MCF 10A (cell line): ENCODE measurements around the gene UNC5A. TPM values are rescaled to one million over a fixed set of nuclear protein-coding genes. Genes with fewer than 3 reads are reported as not detected.

Experiments used
- BruUV-seq: library from RNA; stranded (reverse); fragments of 400-500 nt; replicated peaks from 2 replicates; lab custom pipeline; 2021; lab: Mats Ljungman, UMichigan
- CTCF ChIA-PET: fragments of 300-600 bp; sonication (Branson Sonifier 250); formaldehyde crosslinking; extraction: SDS; loops from one replicate; lab custom pipeline; 2021; ENCODE audit warnings: antibody characterized with exemption, inconsistent platforms; lab: Yijun Ruan, JAX
- POLR2A ChIA-PET: fragments of 300-600, 350-650 bp; sonication (Branson Sonifier 250); formaldehyde crosslinking; extraction: SDS; loops from one replicate; lab custom pipeline; 2020; ENCODE audit warnings: antibody characterized with exemption, inconsistent platforms; lab: Yijun Ruan, JAX
- DNase-seq: peaks from one replicate; pipeline ENCODE4 v3.0.0-alpha.2; 2018; ENCODE audit not compliant: unreplicated experiment
- H3K27ac Mint-ChIP-seq: one replicate; pipeline ENCODE4 v1.8.0; 2022; ENCODE audit warnings: mild to moderate bottlenecking, low read depth, mixed read lengths; ENCODE audit not compliant: unreplicated experiment
- H3K27me3 Mint-ChIP-seq: one replicate; pipeline ENCODE4 v1.8.0; 2022; ENCODE audit warnings: mixed read lengths; ENCODE audit not compliant: insufficient read depth, unreplicated experiment
- H3K36me3 Mint-ChIP-seq: one replicate; pipeline ENCODE4 v1.8.0; 2022; ENCODE audit warnings: mild to moderate bottlenecking, moderate library complexity, mixed read lengths; ENCODE audit not compliant: insufficient read depth, unreplicated experiment
- H3K4me1 Mint-ChIP-seq: one replicate; pipeline ENCODE4 v1.8.0; 2022; ENCODE audit warnings: mixed read lengths; ENCODE audit not compliant: insufficient read depth, unreplicated experiment
- H3K4me3 Mint-ChIP-seq: one replicate; pipeline ENCODE4 v1.8.0; 2022; ENCODE audit warnings: mild to moderate bottlenecking, moderate library complexity, mixed read lengths; ENCODE audit not compliant: unreplicated experiment
- H3K9me3 Mint-ChIP-seq: one replicate; pipeline ENCODE4 v1.8.0; 2022; ENCODE audit warnings: mixed read lengths; ENCODE audit not compliant: unreplicated experiment
- CTCF ChIP-seq: fragments of 200-600 bp; IDR thresholded peaks from one replicate; pipeline ENCODE4 v1.8.0; 2022; ENCODE audit warnings: antibody characterized with exemption, mild to moderate bottlenecking; ENCODE audit not compliant: unreplicated experiment
- intact Hi-C: fragments of 100-400 bp; cut with micrococcal nuclease; formaldehyde crosslinking; loops from 2 replicates; pipeline ENCODE4 v1.14.1; 2022
- total RNA-seq: library from RNA; stranded (reverse); gene quantifications from 2 replicates; pipeline ENCODE4 v1.2.3, GENCODE V29; 2022

The UNC5A gene
- total RNA-seq, 1 experiment from 2014 or later = 0.51 TPM

- intact Hi-C loops = no loop called here
- no TSS peak for BruUV-seq
- TF ChIP-seq CTCF = no peak
- POLR2A ChIA-PET = interaction anchor here (1.9 kb wide), 1 partner anchor 10 kb away, joined by 12 read pairs; no protein-coding TSS in a partner anchor
- Mint-ChIP-seq H3K9me3 (no peaks in the 10 kb centered on the region), H3K27me3 (no peaks in the 10 kb centered on the region), H3K4me1 (no peaks in the 10 kb centered on the region), H3K4me3 (no peak within 1 kb of the TSS), H3K27ac (no peak within 1 kb of the TSS), H3K36me3 (peaks cover 41% of the 10 kb centered on the region)
- no peak for DNase-seq
- CTCF ChIA-PET = interaction anchor here (0.5 to 2.2 kb wide), 3 partner anchors 76 to 241 kb away, joined by 4 to 15 read pairs (median 8); no protein-coding TSS in a partner anchor
These were observed 89.0 kb downstream of the UNC5A start, which contains the start of gene HK3 for GRCh38 chr5:176899296-176899891. TSS of gene HK3 (minus strand) at chr5:176899346. CDS start at chr5:176896159, 3,187 bp downstream.

DNA sequence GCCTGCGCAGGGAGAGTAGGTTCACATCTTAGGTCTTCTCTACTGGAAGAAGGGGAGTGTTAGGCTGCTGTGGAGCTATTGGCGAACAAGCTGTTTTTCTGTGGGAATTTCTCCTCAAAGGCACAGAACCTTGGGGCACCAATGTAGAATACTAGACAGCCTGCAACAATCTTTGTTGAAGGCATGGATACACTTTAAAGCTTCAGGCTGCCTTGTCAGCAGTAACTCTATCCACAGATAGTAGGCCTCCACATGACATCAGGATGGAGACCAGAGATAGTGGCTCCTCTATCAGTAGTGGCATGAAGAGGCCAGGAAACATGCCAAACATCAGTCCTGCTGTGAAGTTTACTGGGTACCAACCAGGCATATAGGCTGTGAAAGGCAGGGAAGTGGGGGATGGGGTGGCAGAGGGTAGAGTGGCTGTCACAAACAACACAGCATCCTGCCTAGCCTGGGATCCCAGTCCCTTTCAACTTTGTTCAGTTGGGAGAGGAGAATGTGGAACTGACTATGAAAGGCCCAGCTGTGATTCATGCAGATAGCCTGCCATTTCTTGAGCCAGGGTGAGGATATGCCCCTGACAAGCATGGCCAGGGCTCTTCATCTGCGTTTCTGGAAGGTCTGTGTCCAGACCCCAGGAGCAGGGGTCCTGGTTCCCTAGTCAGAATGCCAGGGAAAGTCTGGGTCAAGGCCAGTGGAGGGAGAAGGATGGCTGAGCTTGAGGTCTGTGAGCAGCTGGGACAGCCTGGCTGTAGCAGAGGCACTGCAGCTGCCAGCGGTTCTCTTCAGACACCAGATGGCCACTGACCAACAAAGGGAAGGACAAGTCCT, 89.8 kb downstream of the UNC5A start:
- no peaks in the 10 kb centered on the region for H3K27me3 Mint-ChIP-seq
- no peak overlapping the region for H3K4me3 Mint-ChIP-seq
- H3K9me3 Mint-ChIP-seq = no peaks in the 10 kb centered on the region
- POLR2A ChIA-PET = interaction anchor here (0.7 to 1.9 kb wide), 2 partner anchors 9 to 207 kb away, joined by 3 to 12 read pairs; no protein-coding TSS in a partner anchor
- DNase-seq = no peak
- H3K4me1 Mint-ChIP-seq = no peaks in the 10 kb centered on the region
- peaks cover 49% of the 10 kb centered on the region for H3K36me3 Mint-ChIP-seq
- TF ChIP-seq CTCF = no peak
- no peak overlapping the region for H3K27ac Mint-ChIP-seq
- no TSS peak for BruUV-seq
- intact Hi-C loops = no loop called here
- CTCF ChIA-PET = interaction anchor here (1.2 to 4.3 kb wide), 5 partner anchors 17 to 242 kb away, joined by 3 to 36 read pairs (median 8); no protein-coding TSS in a partner anchor

GRCh38 chr5:176900780-176901204, 90.4 kb downstream of the UNC5A start:
- no peak for TF ChIP-seq CTCF
- Mint-ChIP-seq H3K27me3 (no peaks in the 10 kb centered on the region), H3K4me1 (no peaks in the 10 kb centered on the region), H3K9me3 (no peaks in the 10 kb centered on the region), H3K36me3 (peaks cover 55% of the 10 kb centered on the region), H3K27ac (no peak overlapping the region), H3K4me3 (no peak overlapping the region)
- ChIA-PET POLR2A (interaction anchor here (0.7 to 1.9 kb wide), 2 partner anchors 9 to 207 kb away, joined by 3 to 12 read pairs; no protein-coding TSS in a partner anchor), CTCF (interaction anchor here (1.2 to 4.3 kb wide), 3 partner anchors 17 to 242 kb away, joined by 3 to 36 read pairs (median 3); no protein-coding TSS in a partner anchor)
- intact Hi-C loops = no loop called here
- no peak for DNase-seq
- no TSS peak for BruUV-seq
